Endothelial cell of umbilical vein (primary cell): ENCODE results near the gene TBC1D5. TPM values are rescaled to one million over a fixed set of nuclear protein-coding genes. Genes with fewer than 3 reads are reported as not detected.

Source experiments
- BruUV-seq: library from RNA; stranded (reverse); fragments of 400-500 nt; replicated peaks from 2 replicates; lab custom pipeline; 2021; lab: Mats Ljungman, UMichigan
- CTCF ChIA-PET: fragments of 300-600, 350-600 bp; sonication (Branson Sonifier 250); formaldehyde crosslinking; loops from one replicate; lab custom pipeline; 2021; ENCODE audit warnings: antibody characterized with exemption, inconsistent platforms; lab: Charles Lee
- POLR2A ChIA-PET: fragments of 300-600, 350-600 bp; sonication (Branson Sonifier 250); formaldehyde crosslinking; loops from one replicate; lab custom pipeline; 2021; ENCODE audit warnings: antibody characterized with exemption, inconsistent platforms; lab: Charles Lee
- DNase-seq: peaks from one replicate; pipeline ENCODE4 v3.0.0-alpha.2; 2011; ENCODE audit warnings: low read depth, low spot score
- FAIRE-seq: peaks from 2 replicates; lab custom pipeline; 2011; peaks lifted over from hg19 to GRCh38; lab: Jason Lieb, UNC
- H2AFZ ChIP-seq: 2 replicates; pipeline ENCODE4 v1.6.0; 2012; ENCODE audit warnings: low read depth, low read length, control low read depth, inconsistent platforms
- H3K27ac ChIP-seq: 2 replicates; pipeline ENCODE4 v1.5.1; 2011; ENCODE audit warnings: low read depth, mild to moderate bottlenecking, control low read depth, low read length, moderate library complexity; ENCODE audit not compliant: insufficient read depth
- H3K27me3 ChIP-seq, 2 experiments: 2 replicates each; pipeline versions ENCODE4 v1.6.0 to v1.6.1; 2011; ENCODE audit warnings: low read length in 2 of 2, mixed read lengths in 1 of 2; ENCODE audit not compliant: control insufficient read depth in 2 of 2, insufficient read depth in 2 of 2
- H3K36me3 ChIP-seq, 2 experiments: 2 replicates in 1 of 2; 3 replicates in 1 of 2; pipeline ENCODE4 v1.5.1; 2011; ENCODE audit warnings: low read length in 2 of 2, mild to moderate bottlenecking in 1 of 2, moderate library complexity in 1 of 2; ENCODE audit not compliant: control insufficient read depth in 2 of 2, insufficient read depth in 2 of 2; ENCODE audit errors: extremely low read depth in 1 of 2
- H3K4me1 ChIP-seq: 3 replicates; pipeline ENCODE4 v1.5.1; 2011; ENCODE audit warnings: mild to moderate bottlenecking, low read length; ENCODE audit not compliant: control insufficient read depth, insufficient read depth; ENCODE audit errors: extremely low read depth
- H3K4me2 ChIP-seq: 2 replicates; pipeline ENCODE4 v1.6.1; 2011; ENCODE audit warnings: low read length, control low read depth, mixed read lengths; ENCODE audit not compliant: insufficient read depth
- H3K4me3 ChIP-seq, 3 experiments: fragments of 200-600 bp in 1 of 3; sonication (generic), shearing (Covaris generic) in 1 of 3; replicated peaks in 1 of 3; 2 replicates each; pipeline ENCODE4 v1.5.1; 2011 to 2016; ENCODE audit warnings: control low read depth in 3 of 3, low read length in 3 of 3, mild to moderate bottlenecking in 2 of 3, inconsistent platforms in 1 of 3, low read depth in 1 of 3, moderate library complexity in 1 of 3; ENCODE audit not compliant: insufficient read depth in 1 of 3
- H3K79me2 ChIP-seq: 2 replicates; pipeline ENCODE4 v1.6.0; 2012; ENCODE audit warnings: low read length, inconsistent platforms; ENCODE audit not compliant: control insufficient read depth, insufficient read depth
- H3K9ac ChIP-seq: replicated peaks from 2 replicates; pipeline ENCODE3; 2011; ENCODE audit warnings: low read length, control low read depth; ENCODE audit not compliant: insufficient read depth; ENCODE audit errors: extremely low read depth
- H3K9me1 ChIP-seq: replicated peaks from 3 replicates; pipeline ENCODE4 v1.6.0; 2011; ENCODE audit warnings: mild to moderate bottlenecking, low read length; ENCODE audit not compliant: control insufficient read depth, insufficient read depth; ENCODE audit errors: extremely low read depth
- H3K9me3 ChIP-seq: replicated peaks from 2 replicates; pipeline ENCODE4 v1.5.1; 2012; ENCODE audit warnings: low read length, inconsistent platforms; ENCODE audit not compliant: control insufficient read depth, insufficient read depth
- H4K20me1 ChIP-seq: replicated peaks from 2 replicates; pipeline ENCODE3; 2011; ENCODE audit warnings: mild to moderate bottlenecking, low read length; ENCODE audit not compliant: control insufficient read depth, insufficient read depth; ENCODE audit errors: extremely low read depth
- CTCF ChIP-seq, 2 donors: IDR thresholded peaks; 1 replicate in 1 of 2; 2 replicates in 1 of 2; pipeline ENCODE4 v1.5.1; 2011; ENCODE audit warnings: low read length in 2 of 2, mild to moderate bottlenecking in 2 of 2, moderate library complexity in 2 of 2, control low read depth in 1 of 2, inconsistent platforms in 1 of 2, low read depth in 1 of 2; ENCODE audit not compliant: insufficient read depth in 1 of 2; ENCODE audit errors: extremely low read depth in 1 of 2
- EZH2 ChIP-seq: IDR thresholded peaks from 2 replicates; pipeline ENCODE4 v1.6.1; 2012; ENCODE audit warnings: borderline replicate concordance, low read depth, mild to moderate bottlenecking, moderate library complexity, low read length, inconsistent platforms; ENCODE audit not compliant: severe bottlenecking
- FOS ChIP-seq: IDR thresholded peaks from 2 replicates; pipeline ENCODE4 v1.6.1; 2011; ENCODE audit warnings: mild to moderate bottlenecking, low read length, moderate library complexity, borderline replicate concordance; ENCODE audit not compliant: insufficient read depth
- GATA2 ChIP-seq: IDR thresholded peaks from 2 replicates; pipeline ENCODE4 v1.7.0; 2011; ENCODE audit warnings: low read depth, mild to moderate bottlenecking, moderate library complexity, mixed read lengths, low read length; ENCODE audit not compliant: insufficient read length, insufficient read depth
- JUN ChIP-seq: IDR thresholded peaks from 2 replicates; pipeline ENCODE4 v1.6.1; 2011; ENCODE audit warnings: borderline replicate concordance, low read depth; ENCODE audit not compliant: insufficient read length, insufficient read depth
- MAX ChIP-seq: IDR thresholded peaks from 2 replicates; pipeline ENCODE4 v1.6.1; 2011; ENCODE audit not compliant: insufficient read depth, insufficient read length
- MYC ChIP-seq: IDR thresholded peaks from one replicate; pipeline ENCODE4 v1.6.1; 2011; ENCODE audit warnings: mild to moderate bottlenecking, low read depth, low read length
- POLR2A ChIP-seq: IDR thresholded peaks from 2 replicates; pipeline ENCODE4 v1.6.1; 2012; ENCODE audit warnings: low read depth, mild to moderate bottlenecking, control low read depth, low read length
- POLR2AphosphoS5 ChIP-seq: IDR thresholded peaks from 2 replicates; pipeline ENCODE4 v1.6.1; 2012; ENCODE audit warnings: low read depth, mild to moderate bottlenecking, control low read depth, low read length, moderate library complexity; ENCODE audit not compliant: insufficient read depth
- dilution Hi-C: fragments of 300-500 bp; cut with MboI; formaldehyde crosslinking; loops from one replicate; pipeline ENCODE4 v1.15.0; 2019; ENCODE audit warnings: low sequenced_read_pairs; ENCODE audit not compliant: extremely low pct_ligation_motif_present
- intact Hi-C: fragments of 100-400 bp; cut with micrococcal nuclease; formaldehyde crosslinking; loops from one replicate; pipeline ENCODE4 v1.10.0; 2022
- polyA plus RNA-seq, 4 experiments: library from polyadenylated mRNA; depleted of rRNA in 3 of 4; stranded (reverse) in 3 of 4; unstranded in 1 of 4; fragments of >200 nt; gene quantifications; 2 replicates each; pipeline versions ENCODE4 v1.2.1 to v1.2.3, GENCODE V29; 2011 to 2012; ENCODE audit warnings: missing spikeins in 1 of 4
- total RNA-seq: library from RNA; stranded (reverse); gene quantifications from 2 replicates; pipeline ENCODE4 v1.2.3, GENCODE V29; 2021

The TBC1D5 gene
- total and polyA plus RNA-seq, 2 donors (not counting 3 experiments of a cell fraction or from before 2014, with no cell fraction given) = 17.5 to 44.7 TPM

DNA sequence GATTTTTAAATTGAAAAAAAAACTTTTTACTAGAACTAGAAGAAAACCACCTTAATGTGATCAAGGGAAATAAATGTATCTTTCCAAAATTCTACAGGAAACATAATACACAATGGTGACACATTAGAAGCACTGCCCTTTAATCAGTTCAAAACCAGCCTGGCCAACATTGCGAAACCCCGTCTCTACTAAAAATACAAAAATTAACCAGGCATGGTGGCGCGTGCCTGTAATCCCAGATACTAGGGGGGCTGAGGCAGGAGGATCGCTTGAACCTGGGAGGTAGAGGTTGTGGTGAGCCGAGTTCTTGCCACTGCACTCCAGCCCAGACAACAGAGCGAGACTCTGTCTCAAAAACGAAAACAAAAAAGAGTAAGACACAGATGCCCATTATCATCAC, 134.5 kb downstream of the TBC1D5 start:
- BruUV-seq = no TSS peak
- Histone ChIP-seq H3K9me3 (no peaks in the 10 kb centered on the region), H3K27me3 (no peaks in the 10 kb centered on the region), H3K9ac (no peak overlapping the region), H3K4me2 (no peak overlapping the region), H3K27ac (no peak overlapping the region), H3K4me1 (peaks cover 5% of the 10 kb centered on the region), H3K4me3 (no peak overlapping the region), H3K79me2 (no peaks in the 10 kb centered on the region), H4K20me1 (no peaks in the 10 kb centered on the region), H2AFZ (no peak overlapping the region), H3K9me1 (no peaks in the 10 kb centered on the region), H3K36me3 (no peaks in the 10 kb centered on the region)
- no peak for DNase-seq
- ChIA-PET POLR2A (no interaction called here), CTCF (no interaction called here)
- TF ChIP-seq MYC (no peak), MAX (no peak), JUN (no peak), FOS (no peak), GATA2 (no peak), POLR2A (no peak), POLR2AphosphoS5 (no peak), CTCF (IDR thresholded peaks at IDR 0.05; ENCODE audit: extremely low read depth in 1 of 2, insufficient read depth in 1 of 2, low read depth in 1 of 2, low read length in 2 of 2) (no peak), EZH2 (no peak)
- intact Hi-C loops (no loop called here), dilution Hi-C loops (no loop called here)
- FAIRE-seq = no peak
